ENCODE measurements around the gene SPACA4. TPM values are rescaled to one million over a fixed set of nuclear protein-coding genes. Genes with fewer than 3 reads are reported as not detected.

Gene SPACA4
- total and polyA plus RNA-seq, 2 of the 4 experiments (the other 2 are of a cell fraction): not detected

DNA sequence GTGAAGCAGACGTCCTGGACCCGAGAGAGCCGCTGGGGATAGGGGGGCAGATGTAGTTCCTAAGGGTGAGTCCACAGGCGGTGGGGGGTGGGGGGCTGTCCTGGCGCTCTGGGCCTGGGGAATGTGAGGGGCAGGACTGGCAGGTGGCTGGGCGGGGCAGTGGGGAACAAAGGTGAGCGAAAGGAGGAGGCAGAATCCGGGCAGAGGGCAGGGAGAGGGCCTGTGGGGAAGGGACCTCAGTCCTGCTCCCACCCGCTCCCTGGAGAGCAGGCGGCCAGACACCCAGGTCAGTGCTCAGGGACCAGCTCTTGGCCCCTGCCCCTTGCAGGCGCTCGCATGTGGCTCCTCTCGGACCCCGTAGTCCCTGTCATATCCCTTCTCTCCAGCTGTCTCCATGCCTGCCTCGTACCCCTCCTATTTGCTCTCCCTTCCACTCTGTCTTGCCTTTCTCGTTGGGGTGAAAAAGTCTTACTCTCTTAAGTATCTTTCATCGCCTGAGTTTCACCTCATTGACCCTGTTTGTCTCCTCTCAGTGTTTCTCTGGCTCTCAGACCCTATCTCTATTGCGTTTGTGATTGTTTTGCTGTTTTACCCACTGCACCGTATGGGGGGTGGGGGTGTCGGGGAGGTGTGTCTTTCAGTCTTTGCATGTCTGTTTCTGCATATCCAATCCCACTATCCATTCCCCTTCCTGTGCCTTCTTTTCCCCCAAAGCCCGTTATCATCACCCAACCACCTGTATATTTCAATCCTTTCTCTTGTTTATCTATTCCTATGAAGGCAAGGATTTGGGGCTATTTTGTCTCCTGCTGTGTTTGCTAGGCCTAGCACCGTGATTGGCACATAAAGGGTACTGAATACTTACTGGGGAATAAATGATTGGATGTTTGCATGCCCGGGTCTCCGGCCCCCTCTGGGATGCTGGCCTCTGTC, 18.5 kb downstream of the SPACA4 start (continued):
- TF ChIP-seq MAFK (IDR thresholded peaks at IDR 0.05; ENCODE audit: low read depth, low read length) (no peak), FOS (IDR thresholded peaks at IDR 0.05; ENCODE audit: low read depth, low read length) (no peak)

DNA sequence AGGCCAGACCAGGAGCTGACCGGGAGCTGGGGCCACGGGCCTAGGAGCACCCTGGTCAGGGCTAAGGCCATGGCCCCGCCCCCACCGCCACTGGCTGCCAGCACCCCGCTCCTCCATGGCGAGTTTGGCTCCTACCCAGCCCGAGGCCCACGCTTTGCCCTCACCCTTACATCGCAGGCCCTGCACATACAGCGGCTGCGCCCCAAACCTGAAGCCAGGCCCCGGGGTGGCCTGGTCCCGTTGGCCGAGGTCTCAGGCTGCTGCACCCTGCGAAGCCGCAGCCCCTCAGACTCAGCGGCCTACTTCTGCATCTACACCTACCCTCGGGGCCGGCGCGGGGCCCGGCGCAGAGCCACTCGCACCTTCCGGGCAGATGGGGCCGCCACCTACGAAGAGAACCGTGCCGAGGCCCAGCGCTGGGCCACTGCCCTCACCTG, 19.4 kb downstream of the SPACA4 start:
- peaks cover 16% of the 10 kb centered on the region for H3K4me1 ChIP-seq (ENCODE audit: control insufficient read depth, insufficient read depth, low read length)
- DNase-seq (no peak), ATAC-seq (ENCODE audit: low read depth) (no peak)
- no peak overlapping the region for H3K23ac ChIP-seq (ENCODE audit: low read depth, low read length)
- POLR2A ChIA-PET (ENCODE audit: unreplicated experiment): no interaction called here
- BruUV-seq (replicated peaks): no TSS peak
- H3K56ac ChIP-seq (ENCODE audit: extremely low read depth, insufficient read depth, low read length): no peak overlapping the region
- H4K8ac ChIP-seq (ENCODE audit: low read depth in 2 of 2, low read length in 2 of 2): no peak overlapping the region
- dilution Hi-C loops (cut with HindIII; ENCODE audit: low sequenced_read_pairs, unreplicated experiment) (no loop called here), in situ Hi-C loops (cut with MboI; ENCODE audit: low sequenced_read_pairs) (no loop called here), intact Hi-C loops (cut with micrococcal nuclease) (no loop called here)
- no peak overlapping the region for H2AK5ac ChIP-seq (ENCODE audit: low read depth, low read length)
- H2BK120ac ChIP-seq (ENCODE audit: low read depth, low read length): no peak overlapping the region
- CTCF ChIA-PET: no interaction called here
- no peak overlapping the region for H3K9ac ChIP-seq (ENCODE audit: low read depth, low read length)
- no peak overlapping the region for H2AFZ ChIP-seq (replicated peaks; ENCODE audit: low read length, poor library complexity)
- no peak overlapping the region for H2BK15ac ChIP-seq (ENCODE audit: low read depth, low read length)
- 95% methylated on average over 16 of the region's 30 CpGs; no CpG with 5 or more reads in 1 of the 2 experiments for WGBS, 2 experiments (ENCODE audit: extremely low coverage in 2 of 2, insufficient read length in 1 of 2)
- H3K9me3 ChIP-seq (ENCODE audit: control insufficient read depth, insufficient read depth, low read length): no peaks in the 10 kb centered on the region
- H3K4me3 ChIP-seq (ENCODE audit: insufficient read depth, low read depth, low read length): no peak overlapping the region
- H3K27ac ChIP-seq (ENCODE audit: insufficient read depth, low read length): no peak overlapping the region
- H3K9me1 ChIP-seq (ENCODE audit: insufficient read depth, low read length): no peaks in the 10 kb centered on the region; the same call in 1 of the 2 replicates
- H3K14ac ChIP-seq (replicated peaks; ENCODE audit: low read depth, low read length): no peak overlapping the region
- no peaks in the 10 kb centered on the region for H4K20me1 ChIP-seq (ENCODE audit: insufficient read depth, low read length)
- H3K4me2 ChIP-seq (ENCODE audit: low read depth, low read length): no peak overlapping the region
- H3K79me1 ChIP-seq (ENCODE audit: low read depth in 1 of 2, low read length in 2 of 2): peaks cover 4 to 24% of the 10 kb centered on the region in 2 experiments; a peak in 3 of 4 replicates
- no peak overlapping the region for H2BK5ac ChIP-seq (ENCODE audit: low read depth, low read length, poor library complexity, severe bottlenecking)
- H4K91ac ChIP-seq (ENCODE audit: insufficient read depth, low read depth, low read length): no peak overlapping the region
- H3K27me3 ChIP-seq (ENCODE audit: control insufficient read depth, insufficient read depth, low read length): no peaks in the 10 kb centered on the region
- no peak overlapping the region for H4K5ac ChIP-seq (ENCODE audit: low read depth, low read length)
- no peak overlapping the region for H3K4ac ChIP-seq (ENCODE audit: low read depth, low read length)
- H3K36me3 ChIP-seq (ENCODE audit: control insufficient read depth, insufficient read depth, low read length): peaks cover 6% of the 10 kb centered on the region; the same call in 1 of the 2 replicates
- H2AK9ac ChIP-seq (replicated peaks; ENCODE audit: low read depth, low read length, poor library complexity): no peak overlapping the region
- TF ChIP-seq, protein P1, sequence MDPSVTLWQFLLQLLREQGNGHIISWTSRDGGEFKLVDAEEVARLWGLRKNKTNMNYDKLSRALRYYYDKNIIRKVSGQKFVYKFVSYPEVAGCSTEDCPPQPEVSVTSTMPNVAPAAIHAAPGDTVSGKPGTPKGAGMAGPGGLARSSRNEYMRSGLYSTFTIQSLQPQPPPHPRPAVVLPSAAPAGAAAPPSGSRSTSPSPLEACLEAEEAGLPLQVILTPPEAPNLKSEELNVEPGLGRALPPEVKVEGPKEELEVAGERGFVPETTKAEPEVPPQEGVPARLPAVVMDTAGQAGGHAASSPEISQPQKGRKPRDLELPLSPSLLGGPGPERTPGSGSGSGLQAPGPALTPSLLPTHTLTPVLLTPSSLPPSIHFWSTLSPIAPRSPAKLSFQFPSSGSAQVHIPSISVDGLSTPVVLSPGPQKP (IDR thresholded peaks at IDR 0.05; ENCODE audit: borderline replicate concordance, low read depth, low read length): no peak
- TF ChIP-seq MAFK (IDR thresholded peaks at IDR 0.05; ENCODE audit: low read depth, low read length): no peak
- TF ChIP-seq MAZ (IDR thresholded peaks at IDR 0.05; ENCODE audit: borderline replicate concordance, low read depth, low read length): no peak
- TF ChIP-seq CHD1 (IDR thresholded peaks at IDR 0.05; ENCODE audit: low read depth, low read length): no peak
- TF ChIP-seq MXI1 (IDR thresholded peaks at IDR 0.05; ENCODE audit: borderline replicate concordance, low read depth, low read length): no peak
- H3K18ac ChIP-seq (ENCODE audit: low read depth, low read length): no peak overlapping the region
- H2BK20ac ChIP-seq (ENCODE audit: low read depth, low read length): no peak overlapping the region
